Measurements from ENCODE around the gene EDC3. TPM values are rescaled to one million over a fixed set of nuclear protein-coding genes. Genes with fewer than 3 reads are reported as not detected.

EDC3 gene
- total RNA-seq, 5 donors from 2014 or later (not counting 1 experiment from before 2014, with no cell fraction given) = 31.8 to 49.4 (median 43.2) TPM

- Histone ChIP-seq H3K4me1 (ENCODE audit: control insufficient read depth in 1 of 2, extremely low read depth in 1 of 2, insufficient read depth in 2 of 2, low read length in 2 of 2) (no peaks in the 10 kb centered on the region), H3K4me3 (ENCODE audit: control insufficient read depth in 1 of 2, extremely low read depth in 1 of 2, low read length in 1 of 2) (no peak overlapping the region), H3K27me3 (replicated peaks in 1 of 2; ENCODE audit: control insufficient read depth in 2 of 2, extremely low read depth in 1 of 2, insufficient read depth in 2 of 2, low read length in 1 of 2) (no peaks in the 10 kb centered on the region), H3K27ac (ENCODE audit: low read length) (no peak overlapping the region), H3K36me3 (ENCODE audit: control insufficient read depth in 2 of 2, extremely low read depth in 1 of 2, insufficient read depth in 1 of 2, low read length in 1 of 2) (peaks cover 3 to 20% of the 10 kb centered on the region in 2 donors), H3K9me3 (no peaks in the 10 kb centered on the region)
- POLR2A ChIA-PET = interaction anchor here in 1 of 2 donors (0.6 kb wide), 1 partner anchor 29 kb away, joined by 10 read pairs; no protein-coding TSS in a partner anchor
- Mint-ChIP-seq H3K27me3 (no peaks in the 10 kb centered on the region), H3K9me3 (no peaks in the 10 kb centered on the region), H3K36me3 (peaks cover 14% of the 10 kb centered on the region), H3K4me1 (peaks cover 3 to 15% (median 8%) of the 10 kb centered on the region in 3 donors), H3K27ac (peak overlapping the region; percentile 6 to 22), H3K4me3 (no peak overlapping the region)
- DNase-seq = no peak
- CTCF ChIA-PET = no interaction called here
- no peak for ATAC-seq (replicated peaks in 1 of 4)
- no CpG with 5 or more reads among the region's 5 CpGs for WGBS (ENCODE audit: insufficient coverage)
Observed at GRCh38 chr15:74648051-74648842, 47.6 kb downstream of the EDC3 start.

GRCh38 chr15:74646480-74646879, 49.3 kb downstream of the EDC3 start:
- H3K9me3 Mint-ChIP-seq = no peaks in the 10 kb centered on the region
- H3K36me3 Mint-ChIP-seq = peaks cover 9% of the 10 kb centered on the region

DNA sequence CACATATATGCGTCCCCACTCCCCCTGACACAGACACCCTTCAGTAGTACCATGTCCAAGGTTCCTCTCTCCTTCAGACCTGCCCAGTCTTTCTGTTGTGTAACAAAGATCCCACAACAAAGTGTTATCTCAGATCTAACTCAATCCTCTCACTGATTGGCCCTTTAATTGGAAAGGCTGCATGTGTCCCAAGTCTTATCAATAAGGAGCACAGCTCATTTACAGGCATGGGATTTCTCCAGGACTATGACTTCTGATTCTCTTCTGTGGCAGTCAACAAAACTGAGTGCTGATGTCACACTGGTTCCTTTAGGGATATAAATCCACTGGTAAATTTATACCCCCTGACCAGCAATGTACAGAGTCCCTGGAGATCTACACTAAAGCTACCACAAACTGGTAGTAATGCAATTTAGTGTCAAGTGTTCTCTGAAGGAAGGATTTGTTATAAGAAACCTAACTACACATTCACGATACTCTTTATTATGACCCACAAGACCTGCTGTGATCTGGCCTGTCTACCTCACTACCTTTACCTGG, 52.1 kb downstream of the EDC3 start:
- Histone ChIP-seq H3K36me3 (ENCODE audit: control insufficient read depth in 2 of 2, extremely low read depth in 1 of 2, insufficient read depth in 1 of 2, low read length in 1 of 2) (peaks cover 3 to 46% of the 10 kb centered on the region in 2 donors), H3K9me3 (no peaks in the 10 kb centered on the region), H3K27ac (ENCODE audit: low read length) (no peak overlapping the region), H3K4me1 (ENCODE audit: control insufficient read depth in 1 of 2, extremely low read depth in 1 of 2, insufficient read depth in 2 of 2, low read length in 2 of 2) (no peaks in the 10 kb centered on the region), H3K4me3 (ENCODE audit: control insufficient read depth in 1 of 2, extremely low read depth in 1 of 2, low read length in 1 of 2) (no peak overlapping the region), H3K27me3 (replicated peaks in 1 of 2; ENCODE audit: control insufficient read depth in 2 of 2, extremely low read depth in 1 of 2, insufficient read depth in 2 of 2, low read length in 1 of 2) (no peaks in the 10 kb centered on the region)
- Mint-ChIP-seq H3K36me3 (peaks cover 19% of the 10 kb centered on the region), H3K4me3 (no peak overlapping the region), H3K27ac (peak overlapping the region in 1 of 2 donors; percentile 26), H3K27me3 (no peaks in the 10 kb centered on the region), H3K4me1 (peaks cover 6 to 10% (median 9%) of the 10 kb centered on the region in 3 donors), H3K9me3 (no peaks in the 10 kb centered on the region)
- 100% methylated on average over 1 of the region's 2 CpGs for WGBS (ENCODE audit: insufficient coverage)
- CTCF ChIA-PET = no interaction called here
- ATAC-seq (replicated peaks in 1 of 4) = no peak
- POLR2A ChIA-PET = no interaction called here
- no peak for DNase-seq

More at GRCh38 chr15:74646480-74646879, 49.3 kb downstream of the EDC3 start:
- Mint-ChIP-seq H3K4me1 (peaks cover 9 to 11% (median 10%) of the 10 kb centered on the region in 3 donors), H3K4me3 (no peak overlapping the region), H3K27me3 (no peaks in the 10 kb centered on the region), H3K27ac (no peak overlapping the region)
- no peaks in the 10 kb centered on the region for H3K4me1 ChIP-seq (ENCODE audit: control insufficient read depth in 1 of 2, extremely low read depth in 1 of 2, insufficient read depth in 2 of 2, low read length in 2 of 2)
- ATAC-seq (replicated peaks in 1 of 4) (no peak), DNase-seq (no peak)
- peaks cover 3 to 27% of the 10 kb centered on the region in 2 donors for H3K36me3 ChIP-seq (ENCODE audit: control insufficient read depth in 2 of 2, extremely low read depth in 1 of 2, insufficient read depth in 1 of 2, low read length in 1 of 2)
- ChIA-PET POLR2A (no interaction called here), CTCF (interaction anchor here in 1 of 2 donors (1.1 kb wide), 1 partner anchor 14 kb away, joined by 3 read pairs; no protein-coding TSS in a partner anchor)
- H3K4me3 ChIP-seq (ENCODE audit: control insufficient read depth in 1 of 2, extremely low read depth in 1 of 2, low read length in 1 of 2) = no peak overlapping the region
- no peaks in the 10 kb centered on the region for H3K27me3 ChIP-seq (replicated peaks in 1 of 2; ENCODE audit: control insufficient read depth in 2 of 2, extremely low read depth in 1 of 2, insufficient read depth in 2 of 2, low read length in 1 of 2)
- H3K9me3 ChIP-seq = no peaks in the 10 kb centered on the region
- H3K27ac ChIP-seq (ENCODE audit: low read length) = no peak overlapping the region

GRCh38 chr15:74642734-74643664, 52.8 kb downstream of the EDC3 start:
- POLR2A ChIA-PET = no interaction called here
- no peak for ATAC-seq (replicated peaks in 1 of 4)
- Mint-ChIP-seq H3K4me3 (no peak overlapping the region), H3K27ac (peak overlapping the region; percentile 26 to 47), H3K4me1 (peaks cover 3 to 10% (median 7%) of the 10 kb centered on the region in 3 donors), H3K9me3 (no peaks in the 10 kb centered on the region), H3K27me3 (no peaks in the 10 kb centered on the region), H3K36me3 (peaks cover 20% of the 10 kb centered on the region)
- peaks cover 3 to 48% of the 10 kb centered on the region in 2 donors for H3K36me3 ChIP-seq (ENCODE audit: control insufficient read depth in 2 of 2, extremely low read depth in 1 of 2, insufficient read depth in 1 of 2, low read length in 1 of 2)
- no peaks in the 10 kb centered on the region for H3K27me3 ChIP-seq (replicated peaks in 1 of 2; ENCODE audit: control insufficient read depth in 2 of 2, extremely low read depth in 1 of 2, insufficient read depth in 2 of 2, low read length in 1 of 2)
- WGBS (ENCODE audit: insufficient coverage) = 95% methylated on average over 7 of the region's 11 CpGs
- no peak for DNase-seq
- no peaks in the 10 kb centered on the region for H3K9me3 ChIP-seq
- no peak overlapping the region for H3K27ac ChIP-seq (ENCODE audit: low read length)
- no peaks in the 10 kb centered on the region for H3K4me1 ChIP-seq (ENCODE audit: control insufficient read depth in 1 of 2, extremely low read depth in 1 of 2, insufficient read depth in 2 of 2, low read length in 2 of 2)
- CTCF ChIA-PET = no interaction called here
- H3K4me3 ChIP-seq (ENCODE audit: control insufficient read depth in 1 of 2, extremely low read depth in 1 of 2, low read length in 1 of 2) = no peak overlapping the region

GRCh38 chr15:74642348-74642733, 53.5 kb downstream of the EDC3 start:
- H3K9me3 Mint-ChIP-seq = no peaks in the 10 kb centered on the region
- Histone ChIP-seq H3K27ac (ENCODE audit: low read length) (no peak overlapping the region), H3K4me1 (ENCODE audit: control insufficient read depth in 1 of 2, extremely low read depth in 1 of 2, insufficient read depth in 2 of 2, low read length in 2 of 2) (no peaks in the 10 kb centered on the region), H3K9me3 (no peaks in the 10 kb centered on the region), H3K36me3 (ENCODE audit: control insufficient read depth in 2 of 2, extremely low read depth in 1 of 2, insufficient read depth in 1 of 2, low read length in 1 of 2) (peaks cover 3 to 55% of the 10 kb centered on the region in 2 donors), H3K27me3 (replicated peaks in 1 of 2; ENCODE audit: control insufficient read depth in 2 of 2, extremely low read depth in 1 of 2, insufficient read depth in 2 of 2, low read length in 1 of 2) (no peaks in the 10 kb centered on the region), H3K4me3 (ENCODE audit: control insufficient read depth in 1 of 2, extremely low read depth in 1 of 2, low read length in 1 of 2) (no peak overlapping the region)
- ChIA-PET CTCF (interaction anchor here in 1 of 2 donors (0.5 to 1.4 kb wide), 2 partner anchors 10 to 204 kb away, joined by 3 to 5 read pairs; no protein-coding TSS in a partner anchor), POLR2A (no interaction called here)
- no peaks in the 10 kb centered on the region for H3K27me3 Mint-ChIP-seq
- ATAC-seq (replicated peaks in 1 of 4) (no peak), DNase-seq (no peak)
- WGBS (ENCODE audit: insufficient coverage) = 95% methylated on average over 2 of the region's 4 CpGs
- H3K36me3 Mint-ChIP-seq = peaks cover 24% of the 10 kb centered on the region
- H3K4me3 Mint-ChIP-seq = no peak overlapping the region
- H3K27ac Mint-ChIP-seq = no peak overlapping the region
- peaks cover 3 to 10% (median 6%) of the 10 kb centered on the region in 3 donors for H3K4me1 Mint-ChIP-seq

GRCh38 chr15:74641151-74641550, 54.7 kb downstream of the EDC3 start:
- peaks cover 3 to 10% (median 6%) of the 10 kb centered on the region in 3 donors for H3K4me1 Mint-ChIP-seq
- H3K36me3 Mint-ChIP-seq = peaks cover 29% of the 10 kb centered on the region
- Histone ChIP-seq H3K27me3 (replicated peaks in 1 of 2; ENCODE audit: control insufficient read depth in 2 of 2, extremely low read depth in 1 of 2, insufficient read depth in 2 of 2, low read length in 1 of 2) (no peaks in the 10 kb centered on the region), H3K4me1 (ENCODE audit: control insufficient read depth in 1 of 2, extremely low read depth in 1 of 2, insufficient read depth in 2 of 2, low read length in 2 of 2) (no peaks in the 10 kb centered on the region), H3K27ac (ENCODE audit: low read length) (no peak overlapping the region), H3K36me3 (ENCODE audit: control insufficient read depth in 2 of 2, extremely low read depth in 1 of 2, insufficient read depth in 1 of 2, low read length in 1 of 2) (peaks cover 7 to 67% of the 10 kb centered on the region in 2 donors), H3K9me3 (no peaks in the 10 kb centered on the region), H3K4me3 (ENCODE audit: control insufficient read depth in 1 of 2, extremely low read depth in 1 of 2, low read length in 1 of 2) (no peak overlapping the region)
- ATAC-seq (replicated peaks in 1 of 4) (no peak), DNase-seq (no peak)
- H3K9me3 Mint-ChIP-seq = no peaks in the 10 kb centered on the region
- WGBS (ENCODE audit: insufficient coverage) = no CpG with 5 or more reads among the region's 1 CpG
- H3K27me3 Mint-ChIP-seq = no peaks in the 10 kb centered on the region
- H3K4me3 Mint-ChIP-seq = no peak overlapping the region
- CTCF ChIA-PET = interaction anchor here in 1 of 2 donors (1.4 kb wide), 1 partner anchor 9 kb away, joined by 5 read pairs; no protein-coding TSS in a partner anchor
- POLR2A ChIA-PET = no interaction called here
- H3K27ac Mint-ChIP-seq = peak overlapping the region in 1 of 2 donors; percentile 36
